GM12878 (cell line): ENCODE results near the gene SLC5A11. TPM values are rescaled to one million over a fixed set of nuclear protein-coding genes. Genes with fewer than 3 reads are reported as not detected.

ENCODE experiments used
- ATAC-seq: fragments of 200-7000 bp; cut with Tn5 transposase; 3 replicates; pipeline ENCODE4 v1.9.1; 2020; ENCODE audit warnings: mild to moderate bottlenecking, moderate library complexity
- BruUV-seq: library from RNA; stranded (reverse); fragments of 400-500 nt; replicated peaks from 2 replicates; lab custom pipeline; 2021; lab: Mats Ljungman, UMichigan
- CTCF ChIA-PET: fragments of 300-600 bp; sonication (Branson Sonifier 250); formaldehyde crosslinking; extraction: SDS; loops from one replicate; lab custom pipeline; 2021; ENCODE audit warnings: inconsistent platforms; lab: Yijun Ruan, JAX
- POLR2A ChIA-PET: fragments of 350-600 bp; formaldehyde crosslinking; extraction: SDS; loops from one replicate; lab custom pipeline; 2021; ENCODE audit warnings: inconsistent platforms; lab: Charles Lee
- RAD21 ChIA-PET: fragments of 300-600 bp; sonication (Branson Sonifier 250); formaldehyde crosslinking; loops from one replicate; lab custom pipeline; 2023; ENCODE audit warnings: antibody characterized with exemption; ENCODE audit not compliant: unreplicated experiment; lab: Charles Lee
- SMC1A ChIA-PET: fragments of 300-600 bp; sonication (Branson Sonifier 250); formaldehyde crosslinking; loops from one replicate; lab custom pipeline; 2023; ENCODE audit not compliant: unreplicated experiment, uncharacterized antibody; lab: Charles Lee
- DNase-seq: peaks from one replicate; pipeline ENCODE4 v3.0.0-alpha.2; 2011; ENCODE audit warnings: low read depth, low spot score
- FAIRE-seq: peaks from 3 replicates; lab custom pipeline; 2011; peaks lifted over from hg19 to GRCh38; lab: Jason Lieb, UNC
- H2AFZ ChIP-seq: 2 replicates; pipeline ENCODE4 v1.6.0; 2011; ENCODE audit warnings: low read depth, low read length, control low read depth; ENCODE audit not compliant: control insufficient read depth
- H3K27ac ChIP-seq: 2 replicates; pipeline ENCODE4 v1.5.1; 2011; ENCODE audit warnings: control low read depth; ENCODE audit not compliant: control insufficient read depth, insufficient read depth
- H3K27me3 ChIP-seq, 2 experiments: replicated peaks in 1 of 2; 2 replicates each; pipeline versions ENCODE4 v1.6.0 to v1.6.1; 2011; ENCODE audit warnings: low read length in 1 of 2; ENCODE audit not compliant: control insufficient read depth in 2 of 2, insufficient read depth in 2 of 2
- H3K36me3 ChIP-seq, 2 experiments: 2 replicates each; pipeline ENCODE4 v1.5.1; 2011; ENCODE audit warnings: low read length in 1 of 2; ENCODE audit not compliant: control insufficient read depth in 2 of 2, insufficient read depth in 2 of 2
- H3K4me1 ChIP-seq: 2 replicates; pipeline ENCODE4 v1.6.1; 2011; ENCODE audit warnings: mild to moderate bottlenecking, low read length, moderate library complexity, mixed read lengths; ENCODE audit not compliant: control insufficient read depth, insufficient read depth
- H3K4me2 ChIP-seq: 2 replicates; pipeline ENCODE4 v1.6.0; 2011; ENCODE audit warnings: control low read depth; ENCODE audit not compliant: control insufficient read depth, insufficient read depth
- H3K4me3 ChIP-seq: fragments of 200-600 bp; sonication (generic); 2 replicates; pipeline ENCODE4 v1.5.1; 2016
- H3K79me2 ChIP-seq: 2 replicates; pipeline ENCODE4 v1.6.0; 2011; ENCODE audit warnings: low read length; ENCODE audit not compliant: control insufficient read depth, insufficient read depth
- H3K9ac ChIP-seq: 2 replicates; pipeline ENCODE4 v1.8.0; 2011; ENCODE audit warnings: low read length, control low read depth, mixed read lengths; ENCODE audit not compliant: control insufficient read depth, insufficient read depth
- H3K9me3 ChIP-seq: replicated peaks from 3 replicates; pipeline ENCODE4 v1.5.1; 2011; ENCODE audit warnings: mild to moderate bottlenecking, low read length; ENCODE audit not compliant: control insufficient read depth, insufficient read depth
- H4K20me1 ChIP-seq: 2 replicates; pipeline ENCODE4 v1.6.0; 2011; ENCODE audit not compliant: control insufficient read depth, insufficient read depth
- CREB1 ChIP-seq: IDR thresholded peaks from 2 replicates; pipeline ENCODE4 v1.6.1; 2012; ENCODE audit warnings: low read depth, mild to moderate bottlenecking, inconsistent platforms
- CUX1 ChIP-seq: IDR thresholded peaks from 2 replicates; pipeline ENCODE4 v1.6.1; 2012; ENCODE audit warnings: improper control_type of control experiment, low read depth, low read length; ENCODE audit not compliant: insufficient replicate concordance
- FOXM1 ChIP-seq: IDR thresholded peaks from 2 replicates; pipeline ENCODE4 v1.6.1; 2012; ENCODE audit warnings: low read depth, mild to moderate bottlenecking, inconsistent platforms, low read length, moderate library complexity
- MEF2A ChIP-seq: IDR thresholded peaks from 2 replicates; pipeline ENCODE4 v1.6.1; 2011; ENCODE audit warnings: low read depth, mild to moderate bottlenecking, low read length, moderate library complexity; ENCODE audit not compliant: insufficient read depth
- MLLT1 ChIP-seq: fragments of 450-650 bp; IDR thresholded peaks from 2 replicates; pipeline ENCODE4 v1.6.1; 2016; ENCODE audit warnings: mild to moderate bottlenecking
- NR2C2 ChIP-seq: IDR thresholded peaks from 2 replicates; pipeline ENCODE4 v1.6.1; 2011; ENCODE audit warnings: borderline replicate concordance, low read depth; ENCODE audit not compliant: control insufficient read depth, insufficient read length
- PKNOX1 ChIP-seq: fragments of 450-650 bp; IDR thresholded peaks from 2 replicates; pipeline ENCODE4 v1.6.1; 2016; ENCODE audit warnings: mild to moderate bottlenecking
- ZNF384 ChIP-seq: IDR thresholded peaks from 2 replicates; pipeline ENCODE4 v1.6.1; 2012; ENCODE audit warnings: low read depth, mild to moderate bottlenecking, low read length, improper control_type of control experiment, borderline replicate concordance
- WGBS: methylation state at CpG from one replicate; pipeline ENCODE4 v1.1.6; 2016; ENCODE audit warnings: low lambda C conversion rate; ENCODE audit not compliant: insufficient replicate concordance, insufficient coverage; ENCODE audit errors: missing lambda C conversion rate; 5-methylcytosine and 5-hydroxymethylcytosine counted together
- in situ Hi-C: fragments of 300-500 bp; cut with MboI; formaldehyde crosslinking; loops from 9 replicates; pipeline ENCODE4 v1.14.3; 2018; ENCODE audit warnings: mixed read lengths
- intact Hi-C: fragments of 100-400 bp; cut with micrococcal nuclease; formaldehyde crosslinking; loops from one replicate; pipeline ENCODE4 v1.14.2; 2022; ENCODE audit not compliant: unreplicated experiment
- polyA plus RNA-seq, 11 experiments: library from polyadenylated mRNA; depleted of rRNA in 4 of 11; unstranded in 6 of 11; stranded (reverse) in 5 of 11; fragments of >200 nt; fragmentation: Nextera tagmentation in 4 of 11; fragmentation: Illumina TruSeq in 1 of 11; extraction: Ambion mirVana in 4 of 11; extraction: Trizol in 1 of 11; gene quantifications; 1 replicate in 1 of 11; 2 replicates in 10 of 11; pipeline versions ENCODE4 v1.2.1 to v1.2.3, GENCODE V29; 2011 to 2016; ENCODE audit warnings: inconsistent platforms in 2 of 11, missing spikeins in 2 of 11, low read depth in 1 of 11
- total RNA-seq, 4 experiments: library from RNA; depleted of rRNA in 3 of 4; stranded (reverse); fragments of >200 nt in 3 of 4; fragmentation: Illumina TruSeq in 1 of 4; extraction: Trizol in 1 of 4; gene quantifications; 2 replicates each; pipeline versions ENCODE4 v1.2.1 to v1.2.3, GENCODE V29; 2013 to 2021

The SLC5A11 gene
- total and polyA plus RNA-seq, 10 of the 15 experiments (the other 5 are each of a cell fraction or from before 2014, with no cell fraction given): 0.10 TPM; not detected in 9

GRCh38 chr16:24925163-24925562 is 79.4 kb downstream of the SLC5A11 start:
- RAD21 ChIA-PET: no interaction called here
- H3K36me3 ChIP-seq: peaks cover 18 to 47% of the 10 kb centered on the region in 2 experiments
- TF ChIP-seq CREB1: no peak
- no peak for TF ChIP-seq MEF2A
- no peak for TF ChIP-seq FOXM1
- no peak for TF ChIP-seq ZNF384
- TF ChIP-seq MLLT1: no peak
- no peak overlapping the region for H3K27ac ChIP-seq
- ATAC-seq (no peak), FAIRE-seq (no peak), DNase-seq (no peak)
- H3K27me3 ChIP-seq: no peaks in the 10 kb centered on the region
- 93% methylated on average over 2 of the region's 2 CpGs for WGBS
- no TSS peak for BruUV-seq
- CTCF ChIA-PET: no interaction called here
- no peaks in the 10 kb centered on the region for H3K4me1 ChIP-seq
- H3K4me2 ChIP-seq: no peak overlapping the region
- 0 out of 2 replicates have a peak, but pooled peaks cover 3% of the 10 kb centered on the region for H4K20me1 ChIP-seq
- H3K4me3 ChIP-seq: no peak overlapping the region
- H2AFZ ChIP-seq: no peak overlapping the region
- SMC1A ChIA-PET: no interaction called here
- POLR2A ChIA-PET: no interaction called here
- H3K9me3 ChIP-seq: no peaks in the 10 kb centered on the region
- H3K9ac ChIP-seq: no peak overlapping the region
- in situ Hi-C loops (no loop called here), intact Hi-C loops (no loop called here)
- H3K79me2 ChIP-seq: no peaks in the 10 kb centered on the region

- no peak overlapping the region for H3K9ac ChIP-seq
- CTCF ChIA-PET: interaction anchor here (1.4 to 1.5 kb wide), 2 partner anchors 23 to 94 kb away, joined by 3 to 4 read pairs; no protein-coding TSS in a partner anchor
- H3K4me2 ChIP-seq: no peak overlapping the region
- no peak overlapping the region for H3K27ac ChIP-seq
- ATAC-seq: no peak
- no TSS peak for BruUV-seq
- peaks cover 26 to 49% of the 10 kb centered on the region in 2 experiments for H3K36me3 ChIP-seq
- no peaks in the 10 kb centered on the region for H4K20me1 ChIP-seq
- H3K9me3 ChIP-seq: no peaks in the 10 kb centered on the region
- H2AFZ ChIP-seq: no peak overlapping the region
- POLR2A ChIA-PET: no interaction called here
- intact Hi-C loops: no loop called here
- no peak overlapping the region for H3K4me3 ChIP-seq
- SMC1A ChIA-PET: interaction anchor here (0.5 kb wide), 1 partner anchor 394 kb away, joined by 4 read pairs; no protein-coding TSS in a partner anchor
- no peak for FAIRE-seq
- RAD21 ChIA-PET: interaction anchor here (1.6 kb wide), 1 partner anchor 296 kb away, joined by 5 read pairs; no protein-coding TSS in a partner anchor
- no peaks in the 10 kb centered on the region for H3K4me1 ChIP-seq
- WGBS: 78% methylated on average over 5 of the region's 5 CpGs
- H3K79me2 ChIP-seq: no peaks in the 10 kb centered on the region
- no peak for DNase-seq
- H3K27me3 ChIP-seq: no peaks in the 10 kb centered on the region
- in situ Hi-C loops: no loop called here
- TF ChIP-seq PKNOX1 (no peak), NR2C2 (no peak), CUX1 (no peak)
These were observed 83.6 kb downstream of the SLC5A11 start for GRCh38 chr16:24929409-24929808.
